NK-92 (cell line): ENCODE results near the gene KCNH1.

Experiments
- DNase-seq: peaks from one replicate; lab custom pipeline; 2025; ENCODE audit not compliant: unreplicated experiment; lab: John Stamatoyannopoulos, UW

The KCNH1 gene

GRCh38 chr1:210882414-210883221 lies 251.3 kb downstream of the KCNH1 start:
- no peak for DNase-seq

DNA sequence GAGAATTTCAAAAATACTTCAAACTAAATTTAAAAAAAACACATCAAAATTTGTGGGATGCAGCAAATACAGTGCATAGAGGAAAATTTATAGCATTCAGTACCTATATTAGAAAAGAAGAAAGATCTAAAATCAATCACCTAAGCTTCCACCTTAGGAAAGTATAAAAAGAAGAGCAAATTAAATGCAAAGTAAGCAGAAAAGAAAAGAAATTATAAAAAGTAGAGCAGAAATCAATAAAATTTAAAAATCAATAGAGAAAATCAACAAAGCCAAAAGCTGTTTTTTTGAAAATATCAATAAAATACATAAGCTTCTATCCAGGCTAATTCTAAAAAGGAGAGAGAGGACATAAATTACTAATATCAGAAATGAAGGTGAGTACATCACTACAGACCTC lies 255.4 kb downstream of the KCNH1 start:
- no peak for DNase-seq

GRCh38 chr1:210876275-210876674 lies 257.7 kb downstream of the KCNH1 start:
- DNase-seq = no peak

GRCh38 chr1:210866532-210866931 lies 267.4 kb downstream of the KCNH1 start:
- DNase-seq = no peak

DNA sequence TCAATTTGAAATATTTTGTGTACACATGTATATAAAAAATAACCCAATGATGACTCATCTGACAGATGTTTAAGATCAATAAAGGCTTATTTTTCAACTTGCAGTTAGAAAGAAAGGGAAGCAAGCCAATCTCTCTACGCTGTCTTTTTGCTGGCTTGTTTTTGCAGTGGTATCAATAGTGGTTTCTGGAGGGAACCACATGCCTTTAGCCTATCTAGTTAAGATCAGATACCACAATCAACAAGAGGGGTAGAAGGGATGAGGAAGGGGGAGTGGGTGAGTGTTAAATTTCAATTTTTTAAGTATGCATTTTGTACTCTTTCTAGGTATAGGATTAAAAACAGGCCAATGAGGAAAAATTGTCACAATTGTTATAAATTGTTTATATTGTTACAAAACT lies 276.2 kb downstream of the KCNH1 start:
- no peak for DNase-seq

DNA sequence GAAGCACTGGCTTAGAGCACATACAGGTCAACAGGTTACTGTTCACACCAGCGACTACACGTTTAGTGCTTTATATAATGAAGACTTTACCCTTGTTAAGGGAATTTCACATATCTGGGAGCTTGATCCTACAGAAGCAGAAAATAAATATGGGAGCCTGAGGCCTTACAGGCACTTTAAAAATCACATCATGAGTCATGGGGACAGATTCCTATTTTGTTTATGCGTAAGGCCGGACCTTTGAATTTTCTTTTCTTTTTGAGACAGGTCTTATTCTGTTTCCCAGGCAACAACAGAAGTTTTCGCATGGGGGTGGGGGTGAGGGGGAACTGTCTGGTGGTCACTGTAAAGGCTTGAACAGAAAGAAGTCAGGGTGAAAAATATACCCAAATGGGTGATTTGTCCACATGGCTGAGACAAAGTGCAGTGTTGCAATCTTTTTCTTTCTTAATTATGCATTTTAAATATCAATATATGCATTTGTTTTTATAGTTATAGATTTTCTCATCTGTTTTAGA lies 276.7 kb downstream of the KCNH1 start:
- no peak for DNase-seq

DNA sequence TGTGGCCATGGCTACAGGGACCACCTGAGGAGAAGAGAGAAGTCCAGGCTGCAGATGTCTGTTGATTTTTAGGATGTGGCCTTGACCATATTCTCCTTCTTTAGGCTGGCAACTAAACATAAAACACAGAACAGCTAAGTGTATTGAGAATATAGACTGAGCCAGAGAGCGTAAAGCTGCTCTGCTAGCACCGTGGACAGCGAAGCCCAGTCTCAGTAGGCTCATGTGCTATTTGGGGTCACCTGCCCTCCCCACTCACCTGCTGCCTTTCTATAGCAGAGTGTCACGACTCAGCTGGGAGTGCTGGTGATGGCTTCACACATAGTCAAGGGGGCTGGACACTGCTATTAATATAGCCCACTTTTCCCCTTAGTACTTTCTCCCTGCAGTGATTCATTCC lies 278.5 kb downstream of the KCNH1 start:
- DNase-seq = no peak

DNA sequence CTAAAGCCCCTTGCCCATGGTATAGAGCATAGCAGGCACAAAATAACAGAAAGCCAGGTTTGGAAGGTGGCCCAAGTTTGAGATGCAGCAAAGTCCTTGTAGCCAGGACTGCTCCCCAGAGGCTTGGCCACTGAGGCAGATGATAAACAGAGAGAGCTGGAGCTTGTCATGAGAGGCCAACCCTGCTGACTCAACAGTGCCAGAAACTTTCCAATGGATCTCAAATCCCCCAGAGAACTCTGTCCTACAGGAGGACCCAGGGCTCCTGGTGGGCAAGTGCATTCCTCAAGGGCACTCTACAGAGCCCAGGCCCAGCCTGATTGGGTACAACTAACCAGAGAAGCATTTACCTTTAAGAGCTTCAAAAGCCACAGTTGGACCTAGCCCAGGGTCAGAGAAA lies 280.7 kb downstream of the KCNH1 start:
- no peak for DNase-seq

- no peak for DNase-seq
Observed at GRCh38 chr1:210850556-210850955, 283.4 kb downstream of the KCNH1 start.

DNA sequence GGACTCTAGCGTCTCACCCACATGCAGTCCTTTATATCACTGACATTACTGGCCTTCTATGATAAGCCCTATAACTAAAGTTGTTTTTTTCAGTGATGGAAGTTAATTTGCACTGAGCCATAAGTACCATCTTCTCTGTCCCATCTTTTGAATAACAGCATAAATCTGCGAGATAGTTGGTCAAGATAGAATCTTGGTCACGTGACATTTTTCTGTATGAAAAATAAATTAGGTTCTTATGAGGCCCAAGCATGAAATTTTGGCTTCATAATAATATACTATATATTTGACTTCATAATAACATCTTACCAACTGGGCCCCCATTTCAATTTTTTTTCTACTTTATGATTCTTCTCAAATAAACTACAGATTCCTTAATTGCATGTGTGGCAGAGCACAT lies 285.5 kb downstream of the KCNH1 start:
- no peak for DNase-seq

- no peak for DNase-seq
Observed at GRCh38 chr1:210841926-210842625, 291.9 kb downstream of the KCNH1 start.

DNA sequence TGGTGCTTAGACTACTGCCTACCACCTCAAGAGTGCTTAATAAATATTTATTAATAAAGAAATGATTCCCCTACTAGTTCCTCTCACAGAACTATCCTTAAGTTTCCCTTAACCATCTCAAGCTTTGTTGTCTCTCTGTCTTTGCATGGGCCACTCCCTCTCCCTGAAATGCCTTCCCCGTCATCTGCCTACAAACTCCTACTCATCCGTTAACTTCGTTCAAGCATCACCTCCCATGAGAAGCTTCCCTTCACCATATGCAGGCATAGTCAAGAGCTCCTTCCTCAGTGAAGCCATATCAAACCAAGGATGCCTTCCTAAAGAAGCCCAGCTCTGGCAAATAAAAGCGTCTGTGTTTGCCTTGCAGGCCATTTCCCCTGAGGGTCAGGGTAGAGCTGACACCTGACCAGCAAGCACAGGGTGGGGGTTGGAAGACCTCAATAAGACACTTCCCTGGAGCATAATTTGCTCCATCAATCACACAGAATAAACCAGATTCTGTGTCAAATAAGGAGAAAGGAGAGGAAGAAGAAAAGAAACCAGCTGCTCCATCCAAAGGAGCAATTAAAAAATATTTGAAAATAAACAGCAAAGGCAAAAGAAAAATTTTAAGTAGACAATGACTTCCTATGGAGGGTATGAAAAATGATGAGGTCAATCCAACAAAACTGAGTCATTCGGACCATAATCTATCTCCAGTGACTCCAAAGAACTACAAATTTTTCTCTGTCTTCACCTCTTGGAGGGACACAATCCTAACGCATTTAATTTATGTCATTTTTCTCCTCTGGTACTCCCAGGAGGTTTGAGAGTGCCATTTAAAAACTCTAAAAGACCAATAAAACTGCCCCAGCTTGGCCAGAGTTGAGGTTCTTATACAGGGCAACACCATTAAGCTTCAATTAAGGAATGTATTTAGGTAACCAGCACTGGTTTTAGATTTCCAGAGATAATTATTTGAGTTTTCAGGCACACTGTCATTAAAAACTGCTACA lies 303.6 kb downstream of the KCNH1 start:
- no peak for DNase-seq

DNA sequence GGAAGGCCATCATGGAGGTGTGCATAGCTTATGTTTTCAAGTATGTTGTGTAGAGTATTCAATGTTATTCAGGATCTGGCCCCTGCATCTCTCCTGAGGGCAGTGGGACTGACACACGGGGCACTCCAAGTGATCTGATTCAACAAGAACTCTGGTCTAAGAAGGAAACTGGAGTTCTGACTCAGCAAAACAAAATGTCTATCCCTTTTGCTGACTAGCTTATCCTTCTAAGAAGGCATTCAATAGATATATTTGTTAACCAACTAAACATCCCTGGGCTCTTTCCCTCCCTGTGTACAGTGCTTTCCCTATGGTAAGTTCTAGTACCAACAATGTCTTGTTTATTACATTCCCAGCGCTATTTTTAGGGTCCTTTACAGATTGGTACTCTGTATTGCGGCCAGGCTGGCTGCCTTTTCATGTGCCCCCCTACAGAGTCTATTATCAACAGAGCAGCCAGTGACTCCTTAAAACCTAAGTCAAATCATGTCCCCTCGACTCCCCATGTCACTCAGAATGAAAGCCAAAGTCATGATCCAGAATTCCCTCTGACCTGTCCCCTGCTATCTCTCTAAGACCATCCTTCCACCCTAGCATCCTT lies 304.9 kb downstream of the KCNH1 start:
- no peak for DNase-seq

GRCh38 chr1:210827481-210827880 lies 306.5 kb downstream of the KCNH1 start:
- DNase-seq = no peak

- DNase-seq = no peak
Observed at GRCh38 chr1:210826686-210827085, 307.3 kb downstream of the KCNH1 start.

DNA sequence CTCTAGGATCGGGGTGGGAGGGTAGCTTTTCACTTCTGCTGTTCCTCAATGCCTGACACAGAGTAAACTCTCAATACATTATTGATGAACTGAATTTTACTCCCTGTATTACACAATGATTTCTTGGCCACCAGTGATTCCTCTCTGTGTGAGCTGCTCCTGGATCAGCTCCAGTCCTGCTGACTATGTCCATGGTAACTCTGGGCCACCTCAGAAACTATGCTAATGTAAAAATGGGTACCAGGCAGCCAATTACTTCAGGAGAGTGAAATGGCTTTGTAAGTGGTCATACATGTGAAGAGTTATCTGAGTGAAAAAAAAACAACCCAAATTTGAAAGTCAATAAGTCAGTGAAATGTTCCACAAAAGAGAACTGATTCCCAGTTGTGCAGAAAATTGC lies 311.0 kb downstream of the KCNH1 start:
- DNase-seq = no peak

- DNase-seq = no peak
Observed at GRCh38 chr1:210822241-210822640, 311.7 kb downstream of the KCNH1 start.

GRCh38 chr1:210821615-210822014 lies 312.3 kb downstream of the KCNH1 start:
- DNase-seq = no peak

DNA sequence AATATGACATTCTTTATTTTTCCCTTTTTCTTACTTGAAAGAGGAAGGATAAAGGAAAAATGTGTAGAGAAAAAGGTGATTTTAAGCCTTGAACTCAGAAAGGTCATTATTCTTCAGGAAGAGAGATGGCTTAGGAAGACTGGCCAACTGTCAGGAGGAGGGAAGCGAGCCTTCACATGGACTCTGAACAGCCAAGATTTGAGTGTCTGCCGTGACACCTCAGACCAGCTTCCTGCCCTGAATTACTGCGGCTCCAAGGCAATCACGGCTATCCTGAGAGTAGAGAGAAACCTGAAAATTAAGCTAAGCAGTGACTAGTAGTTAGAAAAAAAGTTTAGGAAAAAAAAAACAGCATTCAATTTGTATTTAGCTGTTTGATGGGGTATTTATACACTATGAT lies 314.7 kb downstream of the KCNH1 start:
- no peak for DNase-seq

- DNase-seq = no peak
Observed at GRCh38 chr1:210817385-210818275, 316.3 kb downstream of the KCNH1 start.
